ENCODE results near the gene ZNF831.

Gene ZNF831

DNA sequence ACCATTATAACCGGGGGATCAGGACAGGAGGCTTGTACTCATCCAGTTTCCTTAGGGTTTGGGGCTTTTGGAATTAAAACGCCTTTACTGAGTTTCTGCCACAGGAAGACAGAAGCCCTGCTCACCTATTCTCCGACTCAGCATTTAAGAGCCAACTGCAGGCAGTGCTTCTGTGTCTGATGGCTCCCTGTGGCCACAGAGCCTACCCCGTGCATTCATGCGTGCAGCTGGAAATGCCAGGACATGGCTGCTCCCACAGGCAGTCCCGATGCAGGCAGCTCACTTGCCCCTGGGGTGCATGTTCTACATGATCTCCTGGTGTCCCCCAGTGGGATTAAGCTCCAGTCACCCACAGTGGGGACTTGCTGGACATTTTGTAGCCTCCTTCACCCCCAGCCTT is 22.2 kb downstream of the ZNF831 start:
- TF ChIP-seq YY1 (IDR thresholded peaks at IDR 0.05; ENCODE audit: low read depth) (no peak), CREB1 (IDR thresholded peaks at IDR 0.05; ENCODE audit: low read depth) (no peak), RAD21 (IDR thresholded peaks at IDR 0.05; ENCODE audit: low read depth) (no peak), EP300 (IDR thresholded peaks at IDR 0.05; ENCODE audit: borderline replicate concordance) (no peak), NFIC (IDR thresholded peaks at IDR 0.05) (no peak), TEAD4 (IDR thresholded peaks at IDR 0.05) (no peak), CEBPB (IDR thresholded peaks at IDR 0.05) (no peak), ZBTB7A (IDR thresholded peaks at IDR 0.05; ENCODE audit: low read depth) (no peak)
- TF ChIP-seq, protein P1, sequence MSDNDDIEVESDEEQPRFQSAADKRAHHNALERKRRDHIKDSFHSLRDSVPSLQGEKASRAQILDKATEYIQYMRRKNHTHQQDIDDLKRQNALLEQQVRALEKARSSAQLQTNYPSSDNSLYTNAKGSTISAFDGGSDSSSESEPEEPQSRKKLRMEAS (IDR thresholded peaks at IDR 0.05) = no peak

DNA sequence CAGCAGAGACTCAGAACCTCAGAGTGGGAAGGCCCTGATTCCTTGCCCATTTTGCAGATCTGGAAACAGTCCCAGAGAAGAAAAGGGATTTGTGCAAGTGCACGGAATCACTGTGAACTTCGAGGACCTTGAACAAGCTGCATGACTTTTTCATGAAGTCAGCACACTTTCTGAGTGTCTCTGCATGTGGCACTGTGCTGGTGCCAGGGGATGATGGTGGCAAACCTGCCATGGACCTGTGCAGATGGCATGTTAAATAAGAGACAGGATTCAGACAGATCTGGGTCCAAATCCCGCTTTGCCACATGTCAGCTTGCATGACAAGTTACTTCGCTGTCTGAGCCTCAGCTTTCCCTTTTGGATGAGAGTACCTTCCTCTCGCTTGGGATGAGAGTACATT is 26.8 kb downstream of the ZNF831 start:
- no peak for TF ChIP-seq TAF1 (IDR thresholded peaks at IDR 0.05; ENCODE audit: low read depth)
- TF ChIP-seq, protein P2, sequence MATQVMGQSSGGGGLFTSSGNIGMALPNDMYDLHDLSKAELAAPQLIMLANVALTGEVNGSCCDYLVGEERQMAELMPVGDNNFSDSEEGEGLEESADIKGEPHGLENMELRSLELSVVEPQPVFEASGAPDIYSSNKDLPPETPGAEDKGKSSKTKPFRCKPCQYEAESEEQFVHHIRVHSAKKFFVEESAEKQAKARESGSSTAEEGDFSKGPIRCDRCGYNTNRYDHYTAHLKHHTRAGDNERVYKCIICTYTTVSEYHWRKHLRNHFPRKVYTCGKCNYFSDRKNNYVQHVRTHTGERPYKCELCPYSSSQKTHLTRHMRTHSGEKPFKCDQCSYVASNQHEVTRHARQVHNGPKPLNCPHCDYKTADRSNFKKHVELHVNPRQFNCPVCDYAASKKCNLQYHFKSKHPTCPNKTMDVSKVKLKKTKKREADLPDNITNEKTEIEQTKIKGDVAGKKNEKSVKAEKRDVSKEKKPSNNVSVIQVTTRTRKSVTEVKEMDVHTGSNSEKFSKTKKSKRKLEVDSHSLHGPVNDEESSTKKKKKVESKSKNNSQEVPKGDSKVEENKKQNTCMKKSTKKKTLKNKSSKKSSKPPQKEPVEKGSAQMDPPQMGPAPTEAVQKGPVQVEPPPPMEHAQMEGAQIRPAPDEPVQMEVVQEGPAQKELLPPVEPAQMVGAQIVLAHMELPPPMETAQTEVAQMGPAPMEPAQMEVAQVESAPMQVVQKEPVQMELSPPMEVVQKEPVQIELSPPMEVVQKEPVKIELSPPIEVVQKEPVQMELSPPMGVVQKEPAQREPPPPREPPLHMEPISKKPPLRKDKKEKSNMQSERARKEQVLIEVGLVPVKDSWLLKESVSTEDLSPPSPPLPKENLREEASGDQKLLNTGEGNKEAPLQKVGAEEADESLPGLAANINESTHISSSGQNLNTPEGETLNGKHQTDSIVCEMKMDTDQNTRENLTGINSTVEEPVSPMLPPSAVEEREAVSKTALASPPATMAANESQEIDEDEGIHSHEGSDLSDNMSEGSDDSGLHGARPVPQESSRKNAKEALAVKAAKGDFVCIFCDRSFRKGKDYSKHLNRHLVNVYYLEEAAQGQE (IDR thresholded peaks at IDR 0.05; ENCODE audit: low read depth) = no peak
- no peak for TF ChIP-seq EP300 (IDR thresholded peaks at IDR 0.05; ENCODE audit: borderline replicate concordance)
- TF ChIP-seq TEAD4 (IDR thresholded peaks at IDR 0.05) = no peak
- TF ChIP-seq YY1 (IDR thresholded peaks at IDR 0.05; ENCODE audit: low read depth) = no peak
- no peak for TF ChIP-seq FOXM1 (IDR thresholded peaks at IDR 0.05; ENCODE audit: borderline replicate concordance, low read depth)
- no peak for TF ChIP-seq CEBPB (IDR thresholded peaks at IDR 0.05)
- TF ChIP-seq, protein P1 (IDR thresholded peaks at IDR 0.05) = no peak
- TF ChIP-seq CREB1 (IDR thresholded peaks at IDR 0.05; ENCODE audit: low read depth) = no peak
- no peak for TF ChIP-seq EGR1 (IDR thresholded peaks at IDR 0.05)
- TF ChIP-seq NFIC (IDR thresholded peaks at IDR 0.05) = no peak
- TF ChIP-seq, protein P3, sequence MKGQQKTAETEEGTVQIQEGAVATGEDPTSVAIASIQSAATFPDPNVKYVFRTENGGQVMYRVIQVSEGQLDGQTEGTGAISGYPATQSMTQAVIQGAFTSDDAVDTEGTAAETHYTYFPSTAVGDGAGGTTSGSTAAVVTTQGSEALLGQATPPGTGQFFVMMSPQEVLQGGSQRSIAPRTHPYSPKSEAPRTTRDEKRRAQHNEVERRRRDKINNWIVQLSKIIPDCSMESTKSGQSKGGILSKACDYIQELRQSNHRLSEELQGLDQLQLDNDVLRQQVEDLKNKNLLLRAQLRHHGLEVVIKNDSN (IDR thresholded peaks at IDR 0.05) = no peak
- TF ChIP-seq TCF12 (IDR thresholded peaks at IDR 0.05; ENCODE audit: low read depth) = no peak
- no peak for TF ChIP-seq ZBTB7A (IDR thresholded peaks at IDR 0.05; ENCODE audit: low read depth)
- no peak for TF ChIP-seq RAD21 (IDR thresholded peaks at IDR 0.05; ENCODE audit: low read depth)

- TF ChIP-seq EP300 (IDR thresholded peaks at IDR 0.05; ENCODE audit: borderline replicate concordance) = no peak
- no peak for TF ChIP-seq YY1 (IDR thresholded peaks at IDR 0.05; ENCODE audit: low read depth)
- TF ChIP-seq, protein P1 (IDR thresholded peaks at IDR 0.05) = no peak
- no peak for TF ChIP-seq NFIC (IDR thresholded peaks at IDR 0.05)
- TF ChIP-seq TAF1 (IDR thresholded peaks at IDR 0.05; ENCODE audit: low read depth) = no peak
- TF ChIP-seq, protein P3 (IDR thresholded peaks at IDR 0.05) = no peak
- TF ChIP-seq CREB1 (IDR thresholded peaks at IDR 0.05; ENCODE audit: low read depth) = no peak
- no peak for TF ChIP-seq TEAD4 (IDR thresholded peaks at IDR 0.05)
- no peak for TF ChIP-seq FOXM1 (IDR thresholded peaks at IDR 0.05; ENCODE audit: borderline replicate concordance, low read depth)
- TF ChIP-seq, protein P2 (IDR thresholded peaks at IDR 0.05; ENCODE audit: low read depth) = no peak
- TF ChIP-seq EGR1 (IDR thresholded peaks at IDR 0.05) = no peak
- no peak for TF ChIP-seq ZBTB7A (IDR thresholded peaks at IDR 0.05; ENCODE audit: low read depth)
- TF ChIP-seq CEBPB (IDR thresholded peaks at IDR 0.05) = no peak
- TF ChIP-seq RAD21 (IDR thresholded peaks at IDR 0.05; ENCODE audit: low read depth) = no peak
- no peak for TF ChIP-seq TCF12 (IDR thresholded peaks at IDR 0.05; ENCODE audit: low read depth)
These were observed 27.6 kb downstream of the ZNF831 start for GRCh38 chr20:59191036-59191755.

DNA sequence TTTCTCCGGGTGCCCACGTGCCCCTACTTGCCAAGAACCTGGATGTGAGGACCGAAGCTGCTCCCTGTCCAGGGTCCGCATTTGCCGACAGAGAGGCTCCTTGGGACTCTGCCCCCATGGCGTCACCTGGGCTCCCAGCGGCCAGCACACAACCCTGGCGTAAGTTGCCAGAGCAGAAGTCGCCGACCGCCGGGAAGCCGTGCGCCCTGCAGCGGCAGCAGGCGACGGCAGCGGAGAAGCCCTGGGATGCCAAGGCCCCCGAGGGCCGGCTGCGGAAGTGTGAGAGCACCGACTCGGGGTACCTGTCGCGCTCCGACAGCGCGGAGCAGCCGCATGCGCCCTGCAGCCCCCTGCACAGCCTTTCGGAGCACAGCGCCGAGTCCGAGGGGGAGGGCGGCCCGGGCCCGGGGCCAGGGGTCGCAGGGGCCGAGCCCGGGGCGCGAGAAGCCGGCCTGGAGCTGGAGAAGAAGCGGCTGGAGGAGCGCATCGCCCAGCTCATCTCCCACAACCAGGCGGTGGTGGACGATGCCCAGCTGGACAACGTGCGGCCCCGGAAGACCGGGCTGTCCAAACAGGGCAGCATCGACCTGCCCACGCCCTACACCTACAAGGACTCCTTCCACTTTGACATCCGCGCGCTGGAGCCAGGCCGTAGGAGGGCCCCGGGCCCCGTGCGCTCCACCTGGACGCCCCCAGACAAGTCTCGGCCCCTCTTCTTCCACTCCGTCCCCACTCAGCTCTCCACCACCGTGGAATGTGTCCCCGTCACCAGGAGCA is 28.3 kb downstream of the ZNF831 start:
- no peak for TF ChIP-seq TEAD4 (IDR thresholded peaks at IDR 0.05)

DNA sequence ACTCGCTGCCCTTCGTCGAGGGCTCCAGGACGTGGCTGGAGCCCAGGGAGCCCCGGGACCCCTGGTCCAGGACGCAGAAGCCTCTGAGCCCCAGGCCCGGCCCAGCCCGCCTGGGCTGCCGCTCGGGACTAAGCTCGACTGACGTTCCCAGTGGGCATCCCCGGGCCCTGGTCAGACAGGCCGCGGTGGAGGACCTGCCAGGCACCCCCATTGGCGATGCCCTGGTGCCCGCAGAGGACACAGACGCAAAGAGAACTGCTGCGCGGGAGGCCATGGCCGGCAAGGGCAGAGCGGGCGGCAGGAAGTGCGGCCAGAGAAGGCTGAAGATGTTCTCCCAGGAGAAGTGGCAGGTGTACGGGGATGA is 28.9 kb downstream of the ZNF831 start:
- TF ChIP-seq FOXM1 (IDR thresholded peaks at IDR 0.05; ENCODE audit: borderline replicate concordance, low read depth) = no peak
- TF ChIP-seq, protein P1 (IDR thresholded peaks at IDR 0.05) = no peak
- no peak for TF ChIP-seq ZBTB7A (IDR thresholded peaks at IDR 0.05; ENCODE audit: low read depth)
- TF ChIP-seq EP300 (IDR thresholded peaks at IDR 0.05; ENCODE audit: borderline replicate concordance) = no peak
- TF ChIP-seq TAF1 (IDR thresholded peaks at IDR 0.05; ENCODE audit: low read depth) = no peak
- no peak for TF ChIP-seq CREB1 (IDR thresholded peaks at IDR 0.05; ENCODE audit: low read depth)
- TF ChIP-seq, protein P3 (IDR thresholded peaks at IDR 0.05) = no peak
- TF ChIP-seq YY1 (IDR thresholded peaks at IDR 0.05; ENCODE audit: low read depth) = no peak
- no peak for TF ChIP-seq RAD21 (IDR thresholded peaks at IDR 0.05; ENCODE audit: low read depth)
- no peak for TF ChIP-seq CEBPB (IDR thresholded peaks at IDR 0.05)
- TF ChIP-seq, protein P2 (IDR thresholded peaks at IDR 0.05; ENCODE audit: low read depth) = no peak
- TF ChIP-seq TEAD4 (IDR thresholded peaks at IDR 0.05) = no peak
